ENCODE data around the gene TREML2.

DNA sequence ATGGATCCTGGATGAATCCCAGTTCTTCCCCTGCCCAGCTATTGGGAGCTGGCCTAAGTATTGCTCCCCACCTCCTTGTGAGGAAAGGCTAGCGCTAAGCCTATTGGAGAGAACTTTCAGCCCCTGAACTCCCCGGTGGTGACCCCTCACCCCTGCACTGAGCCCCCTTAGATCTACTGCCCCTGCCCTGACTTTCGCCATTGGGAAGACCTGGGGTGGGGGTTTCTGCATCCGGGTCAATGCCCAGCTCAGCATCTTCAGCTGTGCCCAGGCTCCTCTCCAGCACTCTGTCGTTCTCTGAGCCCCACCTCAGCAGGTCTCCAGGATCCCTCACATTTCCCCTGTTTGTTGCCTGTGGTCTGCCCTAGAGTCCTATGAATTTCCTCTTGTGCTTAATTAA is 36.2 kb upstream of the TREML2 start:
- TF ChIP-seq, protein P1, sequence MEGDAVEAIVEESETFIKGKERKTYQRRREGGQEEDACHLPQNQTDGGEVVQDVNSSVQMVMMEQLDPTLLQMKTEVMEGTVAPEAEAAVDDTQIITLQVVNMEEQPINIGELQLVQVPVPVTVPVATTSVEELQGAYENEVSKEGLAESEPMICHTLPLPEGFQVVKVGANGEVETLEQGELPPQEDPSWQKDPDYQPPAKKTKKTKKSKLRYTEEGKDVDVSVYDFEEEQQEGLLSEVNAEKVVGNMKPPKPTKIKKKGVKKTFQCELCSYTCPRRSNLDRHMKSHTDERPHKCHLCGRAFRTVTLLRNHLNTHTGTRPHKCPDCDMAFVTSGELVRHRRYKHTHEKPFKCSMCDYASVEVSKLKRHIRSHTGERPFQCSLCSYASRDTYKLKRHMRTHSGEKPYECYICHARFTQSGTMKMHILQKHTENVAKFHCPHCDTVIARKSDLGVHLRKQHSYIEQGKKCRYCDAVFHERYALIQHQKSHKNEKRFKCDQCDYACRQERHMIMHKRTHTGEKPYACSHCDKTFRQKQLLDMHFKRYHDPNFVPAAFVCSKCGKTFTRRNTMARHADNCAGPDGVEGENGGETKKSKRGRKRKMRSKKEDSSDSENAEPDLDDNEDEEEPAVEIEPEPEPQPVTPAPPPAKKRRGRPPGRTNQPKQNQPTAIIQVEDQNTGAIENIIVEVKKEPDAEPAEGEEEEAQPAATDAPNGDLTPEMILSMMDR (IDR thresholded peaks at IDR 0.05) = no peak
- no peak for TF ChIP-seq POLR2AphosphoS5 (IDR thresholded peaks at IDR 0.05)
